ENCODE results near the gene TYMP.

Gene TYMP

GRCh38 chr22:50577697-50577986 is 47.8 kb upstream of the TYMP start:
- Histone ChIP-seq H2AFZ (ENCODE audit: low read length) (no peak overlapping the region), H3K4me2 (ENCODE audit: low read length) (no peak overlapping the region)

GRCh38 chr22:50576806-50577696 is 47.2 kb upstream of the TYMP start:
- H3K4me3 ChIP-seq (ENCODE audit: low read depth, low read length, poor library complexity, severe bottlenecking) = no peak overlapping the region
- H3K27ac ChIP-seq (ENCODE audit: low read depth, low read length, poor library complexity, severe bottlenecking) = no peak overlapping the region
- H3K9me3 ChIP-seq (ENCODE audit: low read length) = no peaks in the 10 kb centered on the region
- no peaks in the 10 kb centered on the region for H3F3A ChIP-seq (ENCODE audit: insufficient read depth, low read length)
- no peak overlapping the region for H2AFZ ChIP-seq (ENCODE audit: low read length)
- H3K9ac ChIP-seq (ENCODE audit: low read length) = no peak overlapping the region
- H3K36me3 ChIP-seq (ENCODE audit: insufficient read depth, low read length) = peaks cover 82% of the 10 kb centered on the region
- TF ChIP-seq CTCF (IDR thresholded peaks at IDR 0.05; ENCODE audit: low read length) (no peak), EZH2 (IDR thresholded peaks at IDR 0.05; ENCODE audit: borderline replicate concordance, low read length) (no peak)
- no peaks in the 10 kb centered on the region for H3K9me2 ChIP-seq (ENCODE audit: low read depth, low read length)
- H3K79me2 ChIP-seq (ENCODE audit: insufficient read depth, low read length) = 0 out of 2 replicates have a peak, but pooled peaks cover 5% of the 10 kb centered on the region
- no peaks in the 10 kb centered on the region for H3K27me3 ChIP-seq (ENCODE audit: insufficient read depth, low read length)
- no peaks in the 10 kb centered on the region for H4K20me1 ChIP-seq (ENCODE audit: insufficient read depth, low read length)
- H3K4me2 ChIP-seq (ENCODE audit: low read length) = no peak overlapping the region
- peaks cover 10% of the 10 kb centered on the region for H3K4me1 ChIP-seq (ENCODE audit: insufficient read depth, low read length, severe bottlenecking)

More at GRCh38 chr22:50577697-50577986, 47.8 kb upstream of the TYMP start:
- H3F3A ChIP-seq (ENCODE audit: insufficient read depth, low read length) = no peaks in the 10 kb centered on the region
- no peak overlapping the region for H3K4me3 ChIP-seq (ENCODE audit: low read depth, low read length, poor library complexity, severe bottlenecking)
- H3K9me2 ChIP-seq (ENCODE audit: low read depth, low read length) = no peaks in the 10 kb centered on the region
- H3K9me3 ChIP-seq (ENCODE audit: low read length) = no peaks in the 10 kb centered on the region
- H3K79me2 ChIP-seq (ENCODE audit: insufficient read depth, low read length) = 0 out of 2 replicates have a peak, but pooled peaks cover 5% of the 10 kb centered on the region
- H3K9ac ChIP-seq (ENCODE audit: low read length) = no peak overlapping the region
- no peaks in the 10 kb centered on the region for H4K20me1 ChIP-seq (ENCODE audit: insufficient read depth, low read length)
- no peak for TF ChIP-seq CTCF (IDR thresholded peaks at IDR 0.05; ENCODE audit: low read length)
- TF ChIP-seq EZH2 (IDR thresholded peaks at IDR 0.05; ENCODE audit: borderline replicate concordance, low read length) = no peak
- peaks cover 76% of the 10 kb centered on the region for H3K36me3 ChIP-seq (ENCODE audit: insufficient read depth, low read length)
- no peak overlapping the region for H3K27ac ChIP-seq (ENCODE audit: low read depth, low read length, poor library complexity, severe bottlenecking)
- peaks cover 10% of the 10 kb centered on the region for H3K4me1 ChIP-seq (ENCODE audit: insufficient read depth, low read length, severe bottlenecking)
- H3K27me3 ChIP-seq (ENCODE audit: insufficient read depth, low read length) = no peaks in the 10 kb centered on the region

- Histone ChIP-seq H3K9me3 (ENCODE audit: low read length) (no peaks in the 10 kb centered on the region), H3K27me3 (ENCODE audit: insufficient read depth, low read length) (no peaks in the 10 kb centered on the region), H3K27ac (ENCODE audit: low read depth, low read length, poor library complexity, severe bottlenecking) (no peak overlapping the region), H3F3A (ENCODE audit: insufficient read depth, low read length) (no peaks in the 10 kb centered on the region), H3K9me2 (ENCODE audit: low read depth, low read length) (no peaks in the 10 kb centered on the region), H4K20me1 (ENCODE audit: insufficient read depth, low read length) (no peaks in the 10 kb centered on the region), H3K4me2 (ENCODE audit: low read length) (no peak overlapping the region), H2AFZ (ENCODE audit: low read length) (no peak overlapping the region), H3K9ac (ENCODE audit: low read length) (no peak overlapping the region), H3K79me2 (ENCODE audit: insufficient read depth, low read length) (no peaks in the 10 kb centered on the region), H3K4me1 (ENCODE audit: insufficient read depth, low read length, severe bottlenecking) (peaks cover under 1% of the 10 kb centered on the region), H3K36me3 (ENCODE audit: insufficient read depth, low read length) (peaks cover 88% of the 10 kb centered on the region), H3K4me3 (ENCODE audit: low read depth, low read length, poor library complexity, severe bottlenecking) (no peak overlapping the region)
- TF ChIP-seq CTCF (IDR thresholded peaks at IDR 0.05; ENCODE audit: low read length) = peak; percentile 20; the same call in 1 of the 2 replicates
- no peak for TF ChIP-seq EZH2 (IDR thresholded peaks at IDR 0.05; ENCODE audit: borderline replicate concordance, low read length)
Measured at GRCh38 chr22:50576070-50576469, 46.3 kb upstream of the TYMP start.

Measured in OCI-LY1 (cell line).